NK-92 (cell line): Measurements from ENCODE around the gene EIF3J.
"Not testable (repeated sequence)": the region's sequence is repeated elsewhere in the genome, so short reads cannot be mapped to it uniquely, and the experiment has no call there.

ENCODE experiments used
- DNase-seq: peaks from one replicate; lab custom pipeline; 2025; ENCODE audit not compliant: unreplicated experiment; lab: John Stamatoyannopoulos, UW

Gene EIF3J

GRCh38 chr15:44536962-44537734, at the start of gene EIF3J:
EIF3J (plus strand) TSS chr15:44537147; CDS start chr15:44537195, 48 bp downstream.
- DNase-seq = peak; percentile 54

GRCh38 chr15:44489464-44489863, 47.5 kb upstream of the EIF3J start:
- no peak for DNase-seq

GRCh38 chr15:44490622-44491021, 46.3 kb upstream of the EIF3J start:
- DNase-seq = no peak

- no peak for DNase-seq
Measured at GRCh38 chr15:44492040-44492439, 44.9 kb upstream of the EIF3J start.

- no peak for DNase-seq
Measured at GRCh38 chr15:44492672-44493071, 44.3 kb upstream of the EIF3J start.

GRCh38 chr15:44495562-44495961, 41.4 kb upstream of the EIF3J start:
- DNase-seq = no peak

- no peak for DNase-seq
Measured at GRCh38 chr15:44500555-44500954, 36.4 kb upstream of the EIF3J start.

GRCh38 chr15:44501768-44502366, 35.1 kb upstream of the EIF3J start:
- no peak for DNase-seq

GRCh38 chr15:44516436-44516835, 20.5 kb upstream of the EIF3J start:
- no peak for DNase-seq

GRCh38 chr15:44519537-44519936, 17.4 kb upstream of the EIF3J start:
- DNase-seq = no peak

- DNase-seq = no peak
Measured at GRCh38 chr15:44525018-44525417, 11.9 kb upstream of the EIF3J start.

GRCh38 chr15:44527241-44527640, 9.7 kb upstream of the EIF3J start:
- no peak for DNase-seq

- no peak for DNase-seq
Measured at GRCh38 chr15:44529864-44530604, 6.9 kb upstream of the EIF3J start.

GRCh38 chr15:44530653-44531052, 6.3 kb upstream of the EIF3J start:
- no peak for DNase-seq

GRCh38 chr15:44532275-44532674, 4.7 kb upstream of the EIF3J start:
- not testable (repeated sequence) for DNase-seq

- DNase-seq = no peak
Measured at GRCh38 chr15:44532689-44533088, 4.3 kb upstream of the EIF3J start.

GRCh38 chr15:44535092-44535491, 1.9 kb upstream of the EIF3J start:
- DNase-seq = no peak

GRCh38 chr15:44535523-44536301, 1.2 kb upstream of the EIF3J start:
- no peak for DNase-seq

- no peak for DNase-seq
Measured at GRCh38 chr15:44536302-44536961, 515 bp upstream of the EIF3J start.

- no peak for DNase-seq
Measured at GRCh38 chr15:44537735-44538240, 841 bp downstream of the EIF3J start.
